NCI-H345 treated with DMSO at 0.1 percent for 48 hours (cell line): ENCODE measurements around the gene RPA3.

Experiments used
- DNase-seq: peaks from one replicate; lab custom pipeline; 2025; ENCODE audit not compliant: unreplicated experiment; lab: John Stamatoyannopoulos, UW

The RPA3 gene

DNA sequence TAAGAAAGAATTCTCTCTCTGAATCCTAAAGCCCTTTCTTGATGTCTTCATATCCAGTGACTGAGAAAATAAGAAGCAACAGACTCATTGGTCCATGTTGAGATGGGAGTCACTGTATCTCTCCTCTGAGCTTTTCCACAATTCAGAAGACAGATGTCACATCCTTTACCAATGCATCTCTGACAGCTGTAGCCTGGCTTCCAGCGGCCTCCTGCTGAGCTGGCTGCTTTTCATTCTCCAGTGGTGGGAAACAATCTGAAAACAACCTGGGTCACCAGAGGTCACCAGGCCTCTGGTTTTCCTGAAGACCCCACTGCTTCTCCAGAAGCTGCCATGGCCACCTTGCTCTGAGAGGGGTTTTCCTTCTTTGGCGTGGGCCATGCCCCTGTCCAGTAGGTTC, 18.3 kb upstream of the RPA3 start:
- DNase-seq = no peak

GRCh38 chr7:7732621-7733281, 14.3 kb upstream of the RPA3 start:
- no peak for DNase-seq

DNA sequence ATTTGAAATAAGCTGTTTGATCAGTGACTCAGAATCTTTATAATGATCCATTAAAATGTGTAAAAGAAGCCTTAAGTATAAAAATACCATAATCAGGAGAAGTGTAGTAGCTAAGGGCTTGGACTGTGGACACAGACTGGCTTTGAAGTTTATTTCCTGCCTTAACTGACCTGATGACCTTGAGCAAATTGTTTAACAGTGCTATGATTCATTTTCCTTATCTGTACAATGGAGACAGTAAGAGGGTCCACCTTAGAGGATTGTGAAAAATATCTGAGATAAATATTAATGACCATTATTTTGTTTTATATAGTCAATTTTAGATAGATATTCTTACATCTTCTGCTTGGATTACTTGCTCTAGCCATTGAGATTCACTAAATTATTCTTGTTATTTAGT, 13.3 kb upstream of the RPA3 start:
- no peak for DNase-seq

- DNase-seq = no peak
Observed at GRCh38 chr7:7720750-7721621, 2.6 kb upstream of the RPA3 start.

GRCh38 chr7:7720193-7720592, 1.8 kb upstream of the RPA3 start:
- no peak for DNase-seq

- DNase-seq = peak; percentile 77
Observed at GRCh38 chr7:7719236-7719635, 829 bp upstream of the RPA3 start.

GRCh38 chr7:7713730-7714129, 4.7 kb downstream of the RPA3 start:
- DNase-seq = no peak

DNA sequence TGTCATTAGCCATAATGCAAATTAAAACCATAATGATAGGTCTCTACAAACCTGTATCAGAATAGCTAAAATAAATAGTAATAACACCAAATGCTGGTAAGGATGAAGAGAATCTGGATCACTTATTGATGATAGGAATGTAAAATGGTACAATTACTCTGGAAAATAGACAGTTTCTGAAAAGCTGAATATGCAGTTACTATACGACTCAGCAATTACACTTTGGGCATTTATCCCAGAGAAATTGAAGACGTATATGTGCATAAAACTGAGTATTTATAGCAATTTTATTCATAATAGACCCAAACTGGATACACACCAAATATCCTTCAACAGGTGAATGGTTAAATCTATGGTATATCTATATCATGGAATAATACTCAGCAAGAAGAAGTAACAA, 7.9 kb downstream of the RPA3 start:
- DNase-seq = no peak

GRCh38 chr7:7709291-7709690, 9.1 kb downstream of the RPA3 start:
- DNase-seq = no peak

GRCh38 chr7:7707806-7708205, 10.6 kb downstream of the RPA3 start:
- DNase-seq = no peak

GRCh38 chr7:7707246-7707645, 11.2 kb downstream of the RPA3 start:
- no peak for DNase-seq

- no peak for DNase-seq
Observed at GRCh38 chr7:7706556-7707172, 11.7 kb downstream of the RPA3 start.

- DNase-seq = no peak
Observed at GRCh38 chr7:7706101-7706511, 12.3 kb downstream of the RPA3 start.

DNA sequence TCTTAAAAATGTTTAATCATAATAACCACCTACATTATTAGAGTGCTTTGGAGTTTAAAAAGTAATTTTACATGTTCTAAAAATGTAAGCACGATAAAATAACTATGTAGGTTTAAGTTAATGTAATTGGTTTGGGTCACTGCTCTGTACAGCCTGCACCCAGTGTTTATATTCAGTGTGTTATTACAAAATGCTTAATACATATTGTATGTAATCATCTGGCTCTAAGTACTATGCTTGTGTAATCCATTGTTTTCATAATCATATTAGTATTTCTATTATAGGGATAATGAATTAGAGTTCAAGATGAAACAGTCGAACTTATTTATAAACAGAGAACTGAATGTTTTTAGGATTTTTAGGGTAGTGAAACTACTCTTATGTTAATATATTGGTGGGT, 13.1 kb downstream of the RPA3 start:
- no peak for DNase-seq

GRCh38 chr7:7704867-7705266, 13.5 kb downstream of the RPA3 start:
- no peak for DNase-seq

GRCh38 chr7:7703427-7703826, 15.0 kb downstream of the RPA3 start:
- no peak for DNase-seq

- no peak for DNase-seq
Observed at GRCh38 chr7:7702826-7703225, 15.6 kb downstream of the RPA3 start.

DNA sequence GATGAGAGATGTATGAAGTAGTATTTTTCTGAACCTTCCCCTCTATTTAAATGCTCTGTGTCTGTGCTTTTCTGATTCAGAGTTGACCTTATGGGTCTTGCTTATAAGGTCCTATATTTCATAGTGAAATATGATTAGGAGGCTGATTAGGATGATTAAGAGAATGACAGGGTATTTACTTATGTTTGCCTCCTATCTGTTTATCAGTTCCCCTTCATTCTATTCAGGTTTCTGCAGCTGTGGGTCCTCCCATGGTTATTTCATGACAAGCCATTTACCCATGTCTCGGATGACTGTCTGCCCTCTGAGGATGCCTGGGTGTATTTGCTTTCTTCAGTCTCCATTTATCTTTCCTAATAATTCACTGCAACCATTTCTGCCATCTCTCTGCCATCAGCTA, 16.9 kb downstream of the RPA3 start:
- DNase-seq = no peak

GRCh38 chr7:7699970-7700369, 18.4 kb downstream of the RPA3 start:
- DNase-seq = no peak

DNA sequence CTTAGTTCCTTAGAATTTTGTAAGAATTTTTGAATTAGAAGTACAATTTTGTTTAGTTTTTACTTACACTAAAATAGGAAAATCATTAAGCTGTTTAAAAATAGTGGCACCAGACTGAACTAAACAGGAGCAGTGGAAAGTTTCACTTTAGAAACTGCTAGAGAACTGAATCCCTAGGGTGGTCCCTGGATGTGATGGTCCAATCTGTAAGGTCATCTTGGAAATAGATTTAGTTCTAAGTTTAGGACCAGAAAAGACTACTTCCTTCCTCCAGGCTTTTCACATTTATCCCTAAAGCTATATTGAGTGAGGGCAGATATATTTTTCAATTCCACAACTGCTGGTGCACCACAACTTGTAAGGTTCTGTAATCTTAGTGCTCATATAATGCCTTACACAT, 19.0 kb downstream of the RPA3 start:
- no peak for DNase-seq

- no peak for DNase-seq
Observed at GRCh38 chr7:7698930-7699329, 19.5 kb downstream of the RPA3 start.

DNA sequence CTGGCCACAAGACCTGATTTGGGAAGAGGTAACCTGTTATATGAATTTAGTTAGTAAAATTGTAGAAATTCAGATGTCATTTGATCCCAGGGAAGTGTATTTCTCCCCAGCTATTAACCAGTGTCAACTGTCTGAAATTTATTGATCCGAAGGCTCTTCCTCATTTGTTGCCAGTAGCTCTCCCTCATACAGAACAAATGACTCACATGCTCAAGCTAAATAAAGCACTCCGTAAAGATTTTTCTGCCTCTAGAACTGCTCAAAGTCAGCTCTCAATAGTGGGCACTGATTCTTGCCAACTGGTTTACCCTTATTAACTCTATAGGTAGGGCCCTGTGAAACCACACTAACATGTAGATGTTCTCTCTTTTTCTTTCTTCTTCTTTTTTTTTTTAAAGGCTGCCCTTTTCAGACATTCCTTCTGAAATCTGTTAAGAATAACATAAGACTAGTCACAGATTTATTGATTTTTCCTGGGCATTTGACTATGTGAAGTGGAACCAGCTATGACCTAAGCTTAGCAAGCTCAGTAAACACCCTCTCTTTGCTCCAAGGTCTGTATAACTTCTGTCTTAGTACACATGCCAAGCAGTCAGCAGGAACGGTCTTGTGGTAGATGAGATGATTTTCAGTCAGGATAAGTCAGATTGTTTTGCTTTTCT, 21.8 kb downstream of the RPA3 start:
- DNase-seq = no peak
